GM21825 (cell line): ENCODE data around the gene CDON.

Experiments
- ATAC-seq: cut with Tn5 transposase; IDR thresholded peaks from one replicate; pipeline ENCODE4 v1.9.1; 2021; ENCODE audit warnings: mild to moderate bottlenecking, moderate library complexity; ENCODE audit not compliant: unreplicated experiment

The CDON gene

GRCh38 chr11:125959511-125959910 is 103.2 kb downstream of the CDON start:
- no peak for ATAC-seq

- ATAC-seq: no peak
Observed at GRCh38 chr11:125958872-125959400, 103.7 kb downstream of the CDON start.

GRCh38 chr11:125957618-125958332 is 104.9 kb downstream of the CDON start:
- ATAC-seq: no peak

GRCh38 chr11:125956391-125957134 is 106.1 kb downstream of the CDON start:
- ATAC-seq: no peak

GRCh38 chr11:125955856-125956255 is 106.8 kb downstream of the CDON start:
- no peak for ATAC-seq

GRCh38 chr11:125954945-125955640 is 107.6 kb downstream of the CDON start:
- no peak for ATAC-seq

GRCh38 chr11:125954123-125954944 is 108.3 kb downstream of the CDON start:
- no peak for ATAC-seq

- ATAC-seq: no peak
Observed at GRCh38 chr11:125953401-125953935, 109.2 kb downstream of the CDON start.

GRCh38 chr11:125952973-125953372 is 109.7 kb downstream of the CDON start:
- no peak for ATAC-seq

GRCh38 chr11:125952559-125952958 is 110.1 kb downstream of the CDON start:
- no peak for ATAC-seq

- no peak for ATAC-seq
Observed at GRCh38 chr11:125951731-125952130, 110.9 kb downstream of the CDON start.

GRCh38 chr11:125950696-125951651 is 111.7 kb downstream of the CDON start:
- ATAC-seq: no peak

- no peak for ATAC-seq
Observed at GRCh38 chr11:125950178-125950490, 112.5 kb downstream of the CDON start.

GRCh38 chr11:125949271-125950177 is 113.1 kb downstream of the CDON start:
- ATAC-seq: no peak

GRCh38 chr11:125948278-125949051 is 114.2 kb downstream of the CDON start:
- ATAC-seq: no peak

GRCh38 chr11:125947419-125948277 is 115.0 kb downstream of the CDON start:
- no peak for ATAC-seq
